HG02852 (cell line): ENCODE data around the gene FITM1.
A peak's percentile ranks its signal among the peaks of the same experiment; 100 is the strongest.

Experiments used
- ATAC-seq: cut with Tn5 transposase; IDR thresholded peaks from one replicate; pipeline ENCODE4 v1.9.1; 2021; ENCODE audit warnings: mild to moderate bottlenecking, moderate library complexity; ENCODE audit not compliant: unreplicated experiment

FITM1 gene

GRCh38 chr14:24117179-24117578 is 13.3 kb upstream of the FITM1 start:
- no peak for ATAC-seq

- no peak for ATAC-seq
Observed at GRCh38 chr14:24119691-24120090, 10.8 kb upstream of the FITM1 start.

DNA sequence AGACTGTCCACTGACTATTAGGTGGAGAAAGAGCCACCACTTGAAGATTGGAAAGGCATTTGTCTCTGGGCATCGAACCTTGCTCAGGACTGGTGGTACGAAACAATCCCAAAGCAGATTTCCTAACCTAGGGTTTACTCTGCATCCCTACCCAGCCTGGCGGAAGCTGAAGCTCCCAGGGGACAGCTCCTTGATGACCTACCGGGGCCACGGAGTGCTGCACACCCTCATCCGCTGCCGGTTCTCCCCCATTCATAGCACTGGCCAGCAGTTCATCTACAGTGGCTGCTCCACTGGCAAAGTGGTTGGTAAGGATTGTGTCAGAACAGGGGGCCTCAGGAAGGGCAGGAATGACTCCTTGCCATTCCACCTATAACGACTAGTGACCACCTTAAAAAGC is 9.2 kb upstream of the FITM1 start:
- no peak for ATAC-seq

GRCh38 chr14:24122416-24122815 is 8.0 kb upstream of the FITM1 start:
- ATAC-seq, result no peak

- no peak for ATAC-seq
Observed at GRCh38 chr14:24122898-24123297, 7.6 kb upstream of the FITM1 start.

DNA sequence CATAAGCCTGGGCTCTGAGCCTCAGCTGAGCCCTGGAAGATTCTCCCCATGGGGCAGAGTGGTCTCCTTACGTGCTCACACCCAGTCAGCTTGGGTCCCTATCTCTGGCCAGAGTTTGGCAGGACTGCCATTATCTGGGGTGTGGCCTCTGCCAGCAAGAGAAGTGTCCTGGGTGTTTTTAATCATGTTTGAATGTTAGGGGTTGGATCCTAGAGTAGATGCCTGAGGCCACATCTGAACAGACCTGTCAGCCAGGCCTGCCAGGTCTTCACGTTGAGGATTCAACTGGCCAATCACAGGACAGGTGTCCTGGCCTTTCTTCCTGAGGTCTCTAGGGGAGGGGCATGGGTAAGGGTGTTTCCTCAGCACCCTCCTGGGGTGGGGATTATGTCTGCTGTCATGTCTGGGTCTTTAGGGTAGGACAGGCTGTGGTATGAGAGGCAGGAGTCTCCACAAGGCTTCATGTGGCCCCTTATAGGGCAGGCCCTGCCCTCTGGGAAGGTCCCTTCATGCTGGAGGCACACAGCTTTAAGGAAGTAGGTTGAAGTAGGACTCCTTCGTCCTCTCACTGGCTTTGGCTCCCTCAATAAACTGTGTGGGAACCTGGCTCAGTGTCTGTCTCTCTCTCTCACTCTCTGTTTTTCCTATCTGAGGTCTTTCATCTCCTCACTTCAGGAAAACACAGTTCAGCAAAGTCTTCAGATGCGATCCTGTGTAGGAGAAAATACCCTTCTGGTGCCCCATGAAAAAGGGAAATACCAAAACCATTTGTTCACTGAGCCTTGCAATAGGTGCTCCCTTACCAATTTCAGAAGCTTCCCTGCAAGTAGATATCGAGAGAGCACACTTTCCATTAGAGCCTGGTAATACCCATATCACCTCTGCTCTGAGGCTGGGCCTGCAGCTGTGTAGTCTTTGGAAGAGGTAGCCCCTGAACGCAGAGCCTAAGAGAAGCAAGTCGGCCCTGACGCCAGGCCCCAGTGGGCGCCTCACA is 6.7 kb upstream of the FITM1 start:
- peak; percentile 59 for ATAC-seq

DNA sequence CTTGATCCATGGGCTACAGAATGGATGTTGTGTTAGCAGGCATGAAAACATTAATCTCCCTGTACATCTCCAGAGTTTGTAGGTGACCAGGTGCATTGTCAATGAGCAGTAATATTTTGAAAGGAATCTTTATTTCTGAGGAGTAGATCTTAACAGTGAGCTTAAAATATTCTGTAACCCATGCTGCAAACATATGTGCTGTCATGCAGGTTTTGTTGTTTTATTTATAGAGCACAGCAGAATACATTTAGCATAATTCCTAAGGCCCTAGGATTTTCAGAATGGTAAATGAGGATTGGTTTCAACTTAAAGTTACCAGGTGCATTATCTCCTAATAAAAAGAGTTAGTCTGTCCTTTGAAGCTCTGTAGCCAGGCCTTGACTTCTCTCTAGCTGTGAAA is 3.5 kb upstream of the FITM1 start:
- no peak for ATAC-seq

GRCh38 chr14:24127673-24128072 is 2.8 kb upstream of the FITM1 start:
- ATAC-seq, result no peak

DNA sequence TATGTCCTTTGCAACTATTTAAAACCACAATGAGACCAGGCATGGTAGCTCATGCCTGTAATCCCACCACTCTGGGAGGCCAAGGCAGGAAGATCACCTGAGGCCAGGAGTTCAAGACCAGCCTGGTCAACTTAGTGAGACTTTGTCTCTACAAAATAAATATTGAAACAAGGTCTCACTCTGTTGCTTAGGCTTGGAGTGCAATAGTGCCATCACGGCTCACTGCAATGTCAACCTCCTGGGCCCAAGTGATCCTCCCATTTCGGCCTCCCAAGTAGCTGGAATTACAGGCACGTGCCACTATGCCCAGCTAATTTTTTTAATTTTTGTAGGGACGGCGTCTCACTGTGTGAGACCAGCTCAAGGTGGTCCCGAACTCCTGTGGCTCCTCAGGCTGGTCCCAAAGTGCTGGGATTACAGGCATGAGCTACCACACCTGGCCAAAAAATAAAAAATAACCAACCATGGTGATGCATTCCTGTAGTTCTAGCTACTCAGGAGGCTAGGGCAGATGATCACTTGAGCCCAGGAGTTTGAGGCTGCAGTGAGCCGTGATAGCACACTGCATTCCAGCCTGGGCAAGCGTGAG is 955 bp upstream of the FITM1 start:
- ATAC-seq, result no peak

GRCh38 chr14:24130717-24131548 is 474 bp downstream of the FITM1 start:
- no peak for ATAC-seq

DNA sequence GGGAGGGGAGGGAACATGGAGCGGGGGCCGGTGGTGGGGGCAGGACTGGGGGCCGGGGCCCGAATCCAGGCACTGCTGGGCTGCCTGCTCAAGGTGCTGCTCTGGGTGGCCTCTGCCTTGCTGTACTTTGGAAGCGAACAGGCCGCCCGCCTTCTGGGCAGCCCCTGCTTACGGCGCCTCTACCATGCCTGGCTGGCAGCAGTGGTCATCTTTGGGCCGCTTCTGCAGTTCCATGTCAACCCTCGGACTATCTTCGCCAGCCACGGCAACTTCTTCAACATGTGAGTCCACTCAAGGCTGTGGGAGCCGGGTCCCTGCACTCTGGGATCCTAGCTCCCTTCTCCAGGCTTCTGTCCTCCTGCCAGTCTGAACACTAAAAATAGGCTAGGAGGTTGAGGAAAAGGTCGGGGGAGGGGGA is 1.1 kb downstream of the FITM1 start:
- no peak for ATAC-seq

GRCh38 chr14:24132061-24132685 is 1.7 kb downstream of the FITM1 start:
- no peak for ATAC-seq

DNA sequence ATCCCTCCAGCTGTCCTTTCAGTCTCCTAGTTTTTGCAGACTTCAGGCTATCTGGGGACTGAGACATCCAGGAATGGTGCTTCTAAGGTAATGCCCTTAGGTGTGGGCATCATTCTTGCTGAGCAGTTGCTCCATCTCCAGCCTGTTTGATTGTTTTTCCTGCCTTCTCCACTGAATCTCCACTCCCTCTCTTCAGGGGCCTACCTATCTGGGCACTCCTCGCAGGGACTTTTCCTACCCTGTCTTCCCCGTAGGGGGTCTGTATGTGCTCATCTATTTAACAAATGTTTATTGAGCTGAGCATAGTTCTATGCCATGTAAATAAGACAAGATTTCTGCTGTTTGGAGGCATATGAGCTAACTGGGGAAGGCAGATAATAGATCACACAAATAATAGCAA is 2.5 kb downstream of the FITM1 start:
- no peak for ATAC-seq

DNA sequence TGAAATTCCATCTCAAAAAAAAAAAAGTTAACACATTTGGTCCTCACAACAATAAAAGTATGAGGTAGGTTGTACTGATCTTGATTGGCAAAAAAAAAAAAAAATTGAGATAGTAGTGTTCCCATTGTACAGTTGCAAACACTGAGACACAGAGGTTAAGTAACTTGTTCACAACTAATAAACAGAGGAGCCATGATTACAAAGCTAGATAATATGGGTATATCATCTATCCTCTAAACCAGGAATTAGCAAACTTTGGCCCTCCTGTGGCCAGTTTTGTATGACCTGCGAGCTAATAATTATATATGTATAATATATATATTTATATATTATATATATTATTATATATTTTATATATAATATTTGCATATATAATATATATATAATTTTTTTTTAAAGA is 3.3 kb downstream of the FITM1 start:
- no peak for ATAC-seq

- ATAC-seq, result no peak
Observed at GRCh38 chr14:24135584-24135833, 5.0 kb downstream of the FITM1 start.

DNA sequence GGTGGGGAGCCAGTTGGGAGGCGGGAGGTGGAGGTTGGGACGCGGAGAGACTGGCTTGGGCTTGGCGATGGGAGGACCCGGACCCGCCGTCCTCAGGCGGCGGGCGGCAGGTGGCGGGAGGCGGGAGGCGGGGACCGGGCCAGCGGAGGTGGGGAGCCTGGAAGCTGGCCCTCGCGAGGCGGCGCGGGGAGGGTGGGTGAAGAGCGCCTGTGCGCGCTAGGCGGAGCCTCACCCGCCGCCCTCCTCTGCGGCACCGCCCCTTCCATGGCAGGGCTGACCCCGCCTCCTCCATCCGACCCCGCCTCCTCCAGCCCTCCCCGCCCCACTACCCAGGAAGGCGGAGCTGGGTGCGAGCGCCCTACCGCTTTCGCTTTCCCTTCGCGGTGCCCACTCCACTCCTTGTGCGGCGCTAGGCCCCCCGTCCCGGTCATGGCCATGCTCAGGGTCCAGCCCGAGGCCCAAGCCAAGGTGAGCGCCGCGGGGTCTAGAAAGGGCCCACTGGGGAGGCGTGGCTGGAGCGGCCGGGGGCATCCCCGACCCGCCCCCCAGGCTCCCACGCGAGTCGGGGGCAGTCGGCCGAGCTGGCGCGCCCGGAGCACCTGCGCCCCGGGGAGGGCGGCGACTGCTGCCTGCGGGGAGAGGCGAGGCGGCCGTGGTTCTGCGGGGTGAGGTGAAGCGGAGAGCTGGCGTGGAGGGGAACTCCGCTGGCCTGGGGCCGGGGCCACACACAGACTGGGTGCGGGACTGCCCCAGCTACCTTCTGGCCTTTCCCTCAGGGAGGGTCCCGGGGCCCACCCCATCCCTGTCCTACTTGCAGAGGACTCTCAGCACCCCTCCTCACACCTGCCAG is 5.6 kb downstream of the FITM1 start, which contains the start of gene PSME1:
PSME1 (plus strand) TSS at position 361 of the 850 bp plus-strand sequence; CDS start at position 430, 69 bp downstream.
- peak; percentile 87 for ATAC-seq

DNA sequence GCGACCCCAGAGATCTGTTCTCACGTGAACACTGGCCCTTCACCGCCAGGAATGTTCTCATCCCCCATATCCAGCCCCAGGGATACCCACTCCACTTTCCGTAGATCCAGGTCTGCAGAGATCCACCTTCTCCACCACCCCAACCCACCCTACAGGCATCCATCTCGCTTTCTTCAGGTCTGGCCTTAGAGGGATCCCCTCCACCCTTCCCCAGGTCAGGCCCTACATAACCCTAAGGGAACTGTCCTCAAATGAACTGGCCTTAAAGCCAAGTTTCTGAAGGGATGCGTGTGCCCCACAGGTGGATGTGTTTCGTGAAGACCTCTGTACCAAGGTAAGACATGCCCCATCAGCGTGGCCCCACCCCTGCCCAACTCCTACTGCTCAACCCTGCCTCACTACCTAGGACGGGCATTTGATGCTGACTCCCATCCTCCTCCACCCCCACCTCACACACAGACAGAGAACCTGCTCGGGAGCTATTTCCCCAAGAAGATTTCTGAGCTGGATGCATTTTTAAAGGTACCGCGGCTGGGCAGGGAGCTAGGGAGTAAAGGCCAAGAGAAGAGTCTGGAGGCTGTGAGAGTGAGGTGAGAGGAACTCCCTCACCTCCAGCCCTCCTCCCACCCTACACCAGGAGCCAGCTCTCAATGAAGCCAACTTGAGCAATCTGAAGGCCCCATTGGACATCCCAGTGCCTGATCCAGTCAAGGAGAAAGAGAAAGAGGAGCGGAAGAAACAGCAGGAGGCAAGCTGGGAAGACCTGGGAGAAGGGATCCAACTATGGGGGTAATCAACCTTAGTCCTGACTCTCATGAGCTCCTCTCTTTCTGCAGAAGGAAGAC is 6.4 kb downstream of the FITM1 start:
- no peak for ATAC-seq

- ATAC-seq, result no peak
Observed at GRCh38 chr14:24137529-24138395, 7.3 kb downstream of the FITM1 start.
